GM21360 (cell line): Measurements from ENCODE around the gene ASPG.

Experiments
- ATAC-seq: cut with Tn5 transposase; IDR thresholded peaks from one replicate; pipeline ENCODE4 v1.9.1; 2021; ENCODE audit warnings: mild to moderate bottlenecking, moderate library complexity; ENCODE audit not compliant: unreplicated experiment

ASPG gene

DNA sequence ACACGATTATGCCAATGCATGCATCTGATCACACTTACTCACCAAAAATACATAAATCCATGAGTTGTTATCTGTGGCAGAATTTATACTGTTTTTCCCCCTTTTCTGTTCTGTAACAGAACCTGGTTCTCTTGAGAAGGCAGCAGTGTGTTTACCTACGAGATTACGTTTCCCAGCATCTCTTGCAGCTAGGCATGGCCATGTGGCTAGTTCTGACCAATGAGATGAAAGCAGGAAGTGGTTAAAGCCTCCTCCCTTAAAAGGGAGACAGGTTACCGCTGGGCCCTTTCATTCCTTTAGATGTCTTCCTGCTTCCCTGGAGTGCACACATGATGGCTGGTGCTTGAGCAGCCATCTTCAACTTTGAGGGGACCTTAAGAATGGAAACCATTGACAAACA, 11.7 kb upstream of the ASPG start:
- no peak for ATAC-seq

DNA sequence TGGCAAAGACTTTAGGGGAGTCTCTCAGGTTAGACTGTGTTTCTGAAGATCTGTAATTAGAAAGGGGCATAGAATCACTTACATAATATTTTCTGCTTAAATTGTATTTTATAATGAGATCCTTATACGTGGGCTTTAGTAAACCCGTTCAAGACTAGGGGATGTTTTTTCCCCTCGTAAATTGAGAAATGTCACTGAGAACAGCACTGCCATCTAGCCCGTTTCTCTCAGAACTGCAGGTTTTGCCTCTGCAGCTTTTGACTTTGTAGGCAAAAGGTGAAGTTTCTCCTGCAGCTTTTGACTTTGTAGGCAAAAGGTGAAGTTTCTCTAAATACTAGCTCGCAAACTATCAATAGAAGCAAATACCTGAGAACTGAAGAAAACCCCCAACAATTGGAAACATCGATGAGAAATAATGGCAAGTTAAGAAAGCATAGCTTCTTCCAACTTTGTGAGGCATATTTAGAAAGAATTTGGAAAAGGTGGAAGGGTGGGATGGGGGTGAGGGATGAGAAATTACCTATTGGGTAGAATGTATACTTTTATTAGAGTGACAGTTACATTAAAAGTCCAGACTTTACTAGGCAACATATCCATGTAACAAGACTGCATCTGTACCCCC, 9.9 kb upstream of the ASPG start:
- ATAC-seq, result no peak

DNA sequence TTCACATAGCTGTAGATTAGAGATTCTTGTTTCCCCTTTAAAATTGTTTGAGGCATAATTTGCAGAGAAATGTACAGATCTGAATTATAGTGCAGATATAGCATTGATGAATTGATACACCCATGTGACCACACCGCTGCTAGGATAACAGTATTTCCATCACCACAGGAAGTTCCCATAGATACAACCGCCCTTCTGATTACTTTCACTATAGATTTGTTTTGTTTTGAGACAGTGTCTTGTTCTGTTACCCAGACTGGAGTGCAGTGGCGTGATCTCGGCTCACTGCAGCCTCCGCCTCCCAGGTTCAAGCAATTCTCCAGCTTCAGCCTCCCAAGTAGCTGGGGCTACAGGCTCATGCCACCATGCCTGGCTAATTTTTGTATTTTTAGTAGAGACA, 8.8 kb upstream of the ASPG start:
- ATAC-seq, result no peak

DNA sequence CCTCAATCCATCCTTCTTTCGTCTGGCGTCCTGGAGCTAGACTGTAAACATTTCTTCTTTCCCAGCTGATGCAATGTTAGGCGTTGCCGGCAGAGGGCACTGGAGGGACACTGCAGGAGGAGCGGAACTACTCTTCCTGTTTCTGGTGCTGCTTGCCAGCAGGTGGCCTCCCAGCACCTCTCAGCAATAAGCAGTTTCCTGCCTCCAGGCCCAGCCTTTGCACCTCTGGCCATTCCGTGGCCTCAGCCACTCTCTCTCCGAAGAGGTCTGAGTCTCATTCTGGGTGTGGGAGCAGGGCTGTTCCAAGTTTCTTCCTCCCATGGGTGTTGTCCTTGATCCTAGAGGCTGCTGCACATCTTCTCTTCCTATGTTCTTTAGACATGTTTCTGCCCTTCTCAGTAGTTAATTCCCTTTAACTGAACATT, 7.5 kb upstream of the ASPG start:
- peak; percentile 81 for ATAC-seq

GRCh38 chr14:104080376-104081260, 4.9 kb upstream of the ASPG start:
- ATAC-seq, result no peak

GRCh38 chr14:104081261-104081835, 4.2 kb upstream of the ASPG start:
- ATAC-seq, result no peak

DNA sequence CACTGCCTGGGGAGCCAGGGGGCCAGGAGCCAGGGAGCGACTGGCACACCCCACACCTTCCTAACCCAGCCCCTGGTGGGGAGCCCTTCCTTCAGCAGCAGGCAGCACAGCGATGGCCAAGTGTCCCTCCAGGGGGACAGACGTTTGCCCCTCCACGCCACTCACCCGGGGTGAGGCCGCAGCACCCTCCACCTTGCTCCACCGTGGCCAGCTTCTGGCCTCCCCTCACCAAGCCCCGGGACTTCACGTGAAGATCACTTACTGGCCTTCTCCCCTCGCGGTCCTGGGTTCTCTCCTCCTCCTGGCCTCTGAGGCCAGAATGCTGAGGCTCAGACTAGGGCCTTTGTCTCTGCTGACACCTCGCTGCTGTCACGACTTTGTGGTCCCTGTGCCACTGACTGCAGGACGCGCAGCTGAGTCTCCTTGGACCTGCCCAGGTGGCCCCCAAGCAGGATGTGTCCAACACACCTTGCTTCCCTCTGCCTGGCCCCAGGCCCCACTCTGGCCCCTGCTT, 3.5 kb upstream of the ASPG start:
- ATAC-seq, result no peak

- ATAC-seq, result no peak
Measured at GRCh38 chr14:104082807-104083206, 2.7 kb upstream of the ASPG start.

DNA sequence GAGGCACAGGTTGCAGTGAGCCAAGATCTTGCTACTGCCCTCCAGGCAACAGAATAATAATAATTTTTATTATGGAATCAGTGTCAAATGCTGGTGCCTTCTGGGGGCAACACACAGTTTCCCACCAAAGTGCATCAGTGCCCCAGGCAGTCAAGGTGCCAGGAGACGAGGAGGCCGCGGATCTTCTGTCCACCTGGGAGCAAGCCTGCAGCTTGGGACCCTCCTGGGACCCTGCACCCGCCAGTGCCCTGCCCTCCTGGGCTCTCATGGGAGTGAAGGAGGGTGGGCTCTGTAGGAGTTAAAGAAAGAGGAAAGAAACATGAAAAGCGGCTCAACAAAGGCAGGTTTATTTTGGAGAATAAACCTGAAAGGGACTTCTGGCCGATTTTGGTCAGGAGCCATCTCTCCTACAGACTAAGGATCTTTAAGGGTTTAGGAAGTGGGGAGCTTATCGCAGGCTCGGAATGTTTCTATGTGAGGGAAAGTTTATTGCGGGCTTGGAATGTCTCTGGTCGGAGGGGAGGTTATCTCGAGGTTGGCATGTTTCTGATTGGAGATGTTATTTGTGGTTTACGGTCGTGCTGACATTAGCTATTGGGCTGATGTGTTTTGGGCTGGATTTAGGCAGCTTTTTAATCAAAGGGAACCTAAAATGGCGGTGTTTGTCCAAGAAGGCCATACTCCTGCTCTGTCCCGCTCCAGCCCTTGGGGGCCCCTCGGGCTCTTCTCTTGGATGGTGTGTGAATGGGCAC, 1.1 kb upstream of the ASPG start:
- no peak for ATAC-seq

DNA sequence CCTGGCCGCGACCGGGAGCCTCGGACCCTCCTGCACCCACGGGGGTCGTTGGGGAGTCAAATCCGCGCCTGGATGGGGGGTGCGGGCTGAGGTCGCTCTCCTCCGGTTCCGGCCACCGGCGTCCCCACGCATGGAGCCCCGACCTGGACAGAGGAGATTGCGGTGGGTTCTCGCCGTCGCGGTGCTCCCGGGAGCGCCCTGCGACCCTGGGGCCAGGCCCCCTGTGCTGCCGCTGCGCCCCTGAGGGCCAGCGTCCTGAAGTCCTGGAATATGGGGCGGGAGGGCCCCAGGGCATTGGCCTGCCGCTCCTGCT, 345 bp downstream of the ASPG start:
- ATAC-seq, result no peak

GRCh38 chr14:104086210-104086660, 735 bp downstream of the ASPG start:
- no peak for ATAC-seq

GRCh38 chr14:104086661-104087461, 1.4 kb downstream of the ASPG start:
- ATAC-seq, result no peak

- no peak for ATAC-seq
Measured at GRCh38 chr14:104087505-104087904, 2.0 kb downstream of the ASPG start.

DNA sequence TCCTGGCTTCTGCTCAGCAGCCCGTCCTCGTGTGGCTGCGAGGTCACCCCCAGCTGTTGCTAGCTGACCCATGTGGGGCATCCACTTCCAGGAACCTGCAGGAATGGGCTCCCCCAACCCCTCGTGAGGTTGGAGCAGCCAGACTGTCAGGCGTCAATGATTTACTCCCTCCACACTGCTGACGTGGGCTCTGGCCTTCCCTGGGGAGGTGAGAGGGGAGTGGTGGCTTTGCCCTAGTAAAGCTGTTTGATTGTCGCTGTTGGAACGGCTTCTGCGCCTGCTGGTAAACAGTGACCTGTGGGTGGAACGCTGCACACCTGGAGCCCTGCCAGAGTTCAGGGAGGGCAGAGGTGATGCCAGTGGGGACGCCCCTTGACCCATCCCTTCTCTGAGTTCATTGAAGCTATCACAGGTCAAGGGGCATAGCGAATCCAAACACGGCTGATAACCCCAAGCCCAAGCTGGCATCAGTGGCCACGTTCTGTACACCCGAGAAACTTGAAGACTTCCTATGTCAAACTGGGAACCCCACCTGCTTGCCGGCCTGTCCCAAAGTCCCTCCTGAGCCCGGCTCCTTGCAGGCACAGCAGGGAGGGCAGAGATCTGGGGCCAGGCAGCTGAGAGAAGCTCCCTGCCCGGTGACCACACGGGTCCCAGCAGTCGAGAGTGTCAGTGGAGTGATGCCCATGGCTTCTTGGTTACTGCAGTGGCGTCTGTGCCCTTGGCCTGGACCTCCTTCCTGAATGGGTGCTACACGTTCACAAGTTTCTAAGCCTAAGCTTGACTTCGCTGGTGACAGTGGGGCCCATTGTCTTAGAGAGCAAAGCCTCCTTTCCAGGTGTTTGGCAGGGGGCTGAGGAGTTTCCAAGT, 2.7 kb downstream of the ASPG start:
- no peak for ATAC-seq

GRCh38 chr14:104090071-104090748, 4.7 kb downstream of the ASPG start:
- ATAC-seq, result no peak

GRCh38 chr14:104091061-104091926, 5.8 kb downstream of the ASPG start:
- no peak for ATAC-seq

- no peak for ATAC-seq
Measured at GRCh38 chr14:104091927-104092771, 6.6 kb downstream of the ASPG start.
